K562 (cell line): ENCODE measurements around the gene PPIE. TPM values are rescaled to one million over a fixed set of nuclear protein-coding genes. Genes with fewer than 3 reads are reported as not detected.

Experiments used
- ARNT ChIP-seq, 2 experiments: fragments of 450-650 bp; IDR thresholded peaks; 2 replicates each; pipeline ENCODE4 v1.6.1; 2016; ENCODE audit warnings: mild to moderate bottlenecking in 1 of 2
- CBFA2T3 ChIP-seq: fragments of 450-650 bp; IDR thresholded peaks from 2 replicates; pipeline ENCODE4 v1.6.1; 2017
- CEBPZ ChIP-seq: fragments of 150-350 bp; IDR thresholded peaks from 2 replicates; pipeline ENCODE4 v1.6.1; 2014; ENCODE audit warnings: low read depth, mild to moderate bottlenecking, low read length, borderline replicate concordance
- CHCHD3 ChIP-seq: fragments of 250-450 bp; sonication (Bioruptor Pico); IDR thresholded peaks from 2 replicates; pipeline ENCODE4 v2.1.2; 2022; ENCODE audit warnings: mild to moderate bottlenecking
- CTBP1 ChIP-seq: fragments of 450-650 bp; IDR thresholded peaks from 2 replicates; pipeline ENCODE4 v1.6.1; 2016; ENCODE audit warnings: borderline replicate concordance
- FOXK2 ChIP-seq, 2 experiments: fragments of 450-650 bp; IDR thresholded peaks in 1 of 2; conservative IDR thresholded peaks in 1 of 2; 2 replicates each; pipeline ENCODE4 v1.6.1; 2016; ENCODE audit warnings: low read depth in 2 of 2, mild to moderate bottlenecking in 1 of 2
- HDAC8 ChIP-seq: fragments of 450-650 bp; IDR thresholded peaks from 2 replicates; pipeline ENCODE4 v1.6.1; 2016; ENCODE audit warnings: mild to moderate bottlenecking, missing genetic modification characterization, moderate library complexity, missing compliant biosample characterization
- HMG20B ChIP-seq: fragments of 250-450 bp; sonication (Bioruptor Pico); IDR thresholded peaks from 2 replicates; pipeline ENCODE4 v1.5.0; 2021; ENCODE audit warnings: mild to moderate bottlenecking
- MBD2 ChIP-seq: sonication (generic); IDR thresholded peaks from 2 replicates; pipeline ENCODE4 v1.6.1; 2016; ENCODE audit warnings: low read depth, borderline replicate concordance
- NCOR1 ChIP-seq: fragments of 450-650 bp; IDR thresholded peaks from 2 replicates; pipeline ENCODE4 v1.6.1; 2016; ENCODE audit warnings: mild to moderate bottlenecking, moderate library complexity
- NFIC ChIP-seq: fragments of 450-650 bp; IDR thresholded peaks from 2 replicates; pipeline ENCODE4 v1.6.1; 2017; ENCODE audit warnings: mild to moderate bottlenecking, inconsistent platforms
- RBM15 ChIP-seq: fragments of 200-400 bp; formaldehyde crosslinking; IDR thresholded peaks from 2 replicates; pipeline ENCODE4 v1.6.1; 2018; ENCODE audit warnings: mild to moderate bottlenecking, low read length, moderate library complexity; ENCODE audit not compliant: insufficient read depth
- SNIP1 ChIP-seq: fragments of 450-650 bp; IDR thresholded peaks from 2 replicates; pipeline ENCODE4 v1.7.1; 2017; ENCODE audit warnings: low read depth, mild to moderate bottlenecking
- SREBF2 ChIP-seq: sonication (generic); formaldehyde crosslinking; IDR thresholded peaks from 2 replicates; pipeline ENCODE4 v1.4.0; 2020; ENCODE audit warnings: mild to moderate bottlenecking, missing genetic modification reagents
- SRSF1 ChIP-seq: fragments of 200-400 bp; formaldehyde crosslinking; IDR thresholded peaks from 2 replicates; pipeline ENCODE4 v1.6.1; 2017; ENCODE audit warnings: mild to moderate bottlenecking, low read depth, low read length, moderate library complexity
- YBX1 ChIP-seq: fragments of 450-650 bp; IDR thresholded peaks from 2 replicates; pipeline ENCODE4 v1.7.1; 2016; ENCODE audit warnings: mild to moderate bottlenecking
- ZNF197 ChIP-seq: fragments of 200-800 bp; sonication (Bioruptor generic); IDR thresholded peaks from 2 replicates; pipeline ENCODE4 v1.6.1; 2016; ENCODE audit warnings: low read depth, missing genetic modification characterization, missing compliant biosample characterization
- ZNF263 ChIP-seq: sonication (generic); formaldehyde crosslinking; IDR thresholded peaks from 2 replicates; pipeline ENCODE4 v1.8.0; 2022; ENCODE audit warnings: mild to moderate bottlenecking, missing genetic modification reagents, borderline replicate concordance
- ZNF431 ChIP-seq: sonication (generic); formaldehyde crosslinking; IDR thresholded peaks from 2 replicates; pipeline ENCODE4 v1.8.0; 2022; ENCODE audit warnings: mild to moderate bottlenecking, missing genetic modification reagents
- polyA plus RNA-seq, 8 experiments: library from polyadenylated mRNA; depleted of rRNA in 4 of 8; stranded (reverse) in 5 of 8; unstranded in 3 of 8; fragments of >200 nt; fragmentation: Nextera tagmentation in 2 of 8; fragmentation: Illumina TruSeq in 1 of 8; extraction: Ambion mirVana in 2 of 8; extraction: Trizol in 1 of 8; gene quantifications; 2 replicates each; pipeline versions ENCODE4 v1.2.1 to v1.2.3, GENCODE V29; 2011 to 2014; ENCODE audit warnings: inconsistent platforms in 1 of 8, missing spikeins in 1 of 8
- total RNA-seq, 7 experiments: library from RNA; depleted of rRNA in 6 of 7; stranded (reverse); fragments of >200 nt in 6 of 7; fragmentation: Illumina TruSeq in 2 of 7; extraction: Trizol in 2 of 7; gene quantifications; 2 replicates each; pipeline versions ENCODE4 v1.2.1 to v1.2.3, GENCODE V29; 2011 to 2021; ENCODE audit warnings: low replicate concordance in 1 of 7
- TF ChIP-seq, protein P1 (sequence below), 2 experiments: fragments of 450-650 bp; IDR thresholded peaks; 2 replicates each; pipeline ENCODE4 v1.6.1; 2018; ENCODE audit warnings: mild to moderate bottlenecking in 2 of 2, low read depth in 1 of 2; ENCODE audit not compliant: partially characterized antibody in 2 of 2
- TF ChIP-seq, protein P2 (sequence below): sonication (generic); formaldehyde crosslinking; IDR thresholded peaks from 2 replicates; pipeline ENCODE4 v1.9.0; 2022; ENCODE audit warnings: mild to moderate bottlenecking, missing genetic modification reagents

PPIE gene
- total and polyA plus RNA-seq, 9 of the 15 experiments (the other 6 are each of a cell fraction or from before 2014, with no cell fraction given) = 75.4 to 444 (median 131) TPM

GRCh38 chr1:39711104-39711965 is 27.3 kb upstream of the PPIE start (continued):
- TF ChIP-seq CEBPZ (no peak), SREBF2 (CRISPR knock-in tag) (no peak), ZNF263 (CRISPR knock-in tag) (no peak), SRSF1 (no peak), HMG20B (no peak), YBX1 (no peak), NCOR1 (peak; percentile 92), SNIP1 (no peak), CHCHD3 (CRISPR knock-in tag) (no peak), HDAC8 (tag) (no peak), RBM15 (no peak), MBD2 (peak; percentile 49; the same call in 1 of the 2 replicates), ARNT (IDR thresholded peaks at IDR 0.05) (peak in 1 of 2 experiments; percentile 96; a peak in 2 of 4 replicates), ZNF431 (CRISPR knock-in tag) (0 out of 2 replicates have a peak, but pooled peaks have one; percentile 59), CTBP1 (peak; percentile 80; the same call in 1 of the 2 replicates), ZNF197 (no peak), NFIC (peak; percentile 81), CBFA2T3 (peak; percentile 96), FOXK2 (conservative IDR thresholded peaks at IDR 0.05 in 1 of 2, IDR thresholded peaks at IDR 0.05 in 1 of 2; ENCODE audit: low read depth in 2 of 2) (peak; percentile 79 to 80; a peak in 3 of 4 replicates)
- TF ChIP-seq, protein P1, sequence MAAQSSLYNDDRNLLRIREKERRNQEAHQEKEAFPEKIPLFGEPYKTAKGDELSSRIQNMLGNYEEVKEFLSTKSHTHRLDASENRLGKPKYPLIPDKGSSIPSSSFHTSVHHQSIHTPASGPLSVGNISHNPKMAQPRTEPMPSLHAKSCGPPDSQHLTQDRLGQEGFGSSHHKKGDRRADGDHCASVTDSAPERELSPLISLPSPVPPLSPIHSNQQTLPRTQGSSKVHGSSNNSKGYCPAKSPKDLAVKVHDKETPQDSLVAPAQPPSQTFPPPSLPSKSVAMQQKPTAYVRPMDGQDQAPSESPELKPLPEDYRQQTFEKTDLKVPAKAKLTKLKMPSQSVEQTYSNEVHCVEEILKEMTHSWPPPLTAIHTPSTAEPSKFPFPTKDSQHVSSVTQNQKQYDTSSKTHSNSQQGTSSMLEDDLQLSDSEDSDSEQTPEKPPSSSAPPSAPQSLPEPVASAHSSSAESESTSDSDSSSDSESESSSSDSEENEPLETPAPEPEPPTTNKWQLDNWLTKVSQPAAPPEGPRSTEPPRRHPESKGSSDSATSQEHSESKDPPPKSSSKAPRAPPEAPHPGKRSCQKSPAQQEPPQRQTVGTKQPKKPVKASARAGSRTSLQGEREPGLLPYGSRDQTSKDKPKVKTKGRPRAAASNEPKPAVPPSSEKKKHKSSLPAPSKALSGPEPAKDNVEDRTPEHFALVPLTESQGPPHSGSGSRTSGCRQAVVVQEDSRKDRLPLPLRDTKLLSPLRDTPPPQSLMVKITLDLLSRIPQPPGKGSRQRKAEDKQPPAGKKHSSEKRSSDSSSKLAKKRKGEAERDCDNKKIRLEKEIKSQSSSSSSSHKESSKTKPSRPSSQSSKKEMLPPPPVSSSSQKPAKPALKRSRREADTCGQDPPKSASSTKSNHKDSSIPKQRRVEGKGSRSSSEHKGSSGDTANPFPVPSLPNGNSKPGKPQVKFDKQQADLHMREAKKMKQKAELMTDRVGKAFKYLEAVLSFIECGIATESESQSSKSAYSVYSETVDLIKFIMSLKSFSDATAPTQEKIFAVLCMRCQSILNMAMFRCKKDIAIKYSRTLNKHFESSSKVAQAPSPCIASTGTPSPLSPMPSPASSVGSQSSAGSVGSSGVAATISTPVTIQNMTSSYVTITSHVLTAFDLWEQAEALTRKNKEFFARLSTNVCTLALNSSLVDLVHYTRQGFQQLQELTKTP (IDR thresholded peaks at IDR 0.05; ENCODE audit: low read depth in 1 of 2, partially characterized antibody in 2 of 2) = peak in 1 of 2 experiments; percentile 58
- TF ChIP-seq, protein P2, sequence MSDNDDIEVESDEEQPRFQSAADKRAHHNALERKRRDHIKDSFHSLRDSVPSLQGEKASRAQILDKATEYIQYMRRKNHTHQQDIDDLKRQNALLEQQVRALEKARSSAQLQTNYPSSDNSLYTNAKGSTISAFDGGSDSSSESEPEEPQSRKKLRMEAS (CRISPR knock-in tag) = peak; percentile 45; the same call in 1 of the 2 replicates
